CD14-positive monocyte (primary cell): ENCODE data around the gene TMPRSS15. TPM values are rescaled to one million over a fixed set of nuclear protein-coding genes. Genes with fewer than 3 reads are reported as not detected.

Experiments used
- DNase-seq, 3 donors: peaks; one replicate each; pipeline ENCODE4 v3.0.0-alpha.2; 2011 to 2022
- H2AFZ ChIP-seq: 2 replicates; pipeline ENCODE4 v1.6.0; 2012; ENCODE audit warnings: mild to moderate bottlenecking, low read depth, low read length, inconsistent platforms; ENCODE audit not compliant: insufficient read depth, poor library complexity, severe bottlenecking
- H3K27ac ChIP-seq, 2 donors: 1 replicate in 1 of 2; 2 replicates in 1 of 2; pipeline ENCODE4 v1.5.1; 2012 to 2013; ENCODE audit warnings: low read length in 2 of 2, control low read depth in 1 of 2, inconsistent platforms in 1 of 2, low read depth in 1 of 2, mild to moderate bottlenecking in 1 of 2
- H3K27me3 ChIP-seq, 2 donors: one replicate each; pipeline versions ENCODE4 v1.6.0 to v1.6.1; 2011 to 2013; ENCODE audit warnings: low read length in 2 of 2; ENCODE audit not compliant: control insufficient read depth in 2 of 2, insufficient read depth in 2 of 2
- H3K36me3 ChIP-seq, 2 donors: replicated peaks in 1 of 2; 1 replicate in 1 of 2; 2 replicates in 1 of 2; pipeline versions ENCODE4 v1.5.1 to v1.6.1; 2012 to 2013; ENCODE audit warnings: low read length in 2 of 2, control low read depth in 1 of 2, inconsistent platforms in 1 of 2, mild to moderate bottlenecking in 1 of 2; ENCODE audit not compliant: insufficient read depth in 2 of 2, control insufficient read depth in 1 of 2
- H3K4me1 ChIP-seq, 2 donors: 1 replicate in 1 of 2; 2 replicates in 1 of 2; pipeline versions ENCODE4 v1.5.1 to v1.6.1; 2012 to 2013; ENCODE audit warnings: low read length in 2 of 2, control low read depth in 1 of 2, inconsistent platforms in 1 of 2, mild to moderate bottlenecking in 1 of 2, moderate library complexity in 1 of 2; ENCODE audit not compliant: insufficient read depth in 2 of 2, control insufficient read depth in 1 of 2
- H3K4me2 ChIP-seq: replicated peaks from 2 replicates; pipeline ENCODE3; 2012; ENCODE audit warnings: low read length, moderate library complexity, mild to moderate bottlenecking; ENCODE audit not compliant: poor library complexity, severe bottlenecking; ENCODE audit errors: extremely low read depth
- H3K4me3 ChIP-seq, 3 experiments: fragments of 200-600 bp in 1 of 3; sonication (generic) in 1 of 3; replicated peaks in 1 of 3; 1 replicate in 2 of 3; 2 replicates in 1 of 3; pipeline ENCODE4 v1.5.1; 2011 to 2013; ENCODE audit warnings: low read length in 3 of 3, mild to moderate bottlenecking in 3 of 3, control low read depth in 2 of 3, low read depth in 2 of 3, inconsistent platforms in 1 of 3, moderate library complexity in 1 of 3
- H3K79me2 ChIP-seq: 2 replicates; pipeline ENCODE4 v1.6.0; 2012; ENCODE audit warnings: mild to moderate bottlenecking, control low read depth, inconsistent platforms, low read length, moderate library complexity; ENCODE audit not compliant: insufficient read depth
- H3K9ac ChIP-seq: 2 replicates; pipeline ENCODE4 v1.6.0; 2017; ENCODE audit warnings: low read length, mild to moderate bottlenecking; ENCODE audit not compliant: insufficient read depth, poor library complexity, severe bottlenecking
- H3K9me3 ChIP-seq, 2 donors: replicated peaks in 1 of 2; 1 replicate in 1 of 2; 2 replicates in 1 of 2; pipeline versions ENCODE4 v1.5.1 to v1.6.1; 2012 to 2013; ENCODE audit warnings: low read length in 2 of 2, control low read depth in 1 of 2; ENCODE audit not compliant: control insufficient read depth in 1 of 2, insufficient read depth in 1 of 2
- H4K20me1 ChIP-seq: 2 replicates; pipeline ENCODE4 v1.6.0; 2012; ENCODE audit warnings: mild to moderate bottlenecking, low read length, control low read depth, moderate library complexity; ENCODE audit not compliant: insufficient read depth
- H3K27ac Mint-ChIP-seq, 7 donors: one replicate each; pipeline ENCODE4 v1.8.0; 2020; ENCODE audit warnings: mild to moderate bottlenecking in 7 of 7, mixed read lengths in 7 of 7, moderate library complexity in 6 of 7, inconsistent platforms in 2 of 7
- H3K27me3 Mint-ChIP-seq, 3 donors: one replicate each; pipeline ENCODE4 v1.8.0; 2021 to 2022; ENCODE audit warnings: low read depth in 3 of 3, mild to moderate bottlenecking in 3 of 3, mixed read lengths in 3 of 3, moderate library complexity in 3 of 3, inconsistent platforms in 1 of 3
- H3K36me3 Mint-ChIP-seq, 2 donors: one replicate each; pipeline ENCODE4 v1.8.0; 2020; ENCODE audit warnings: mixed read lengths in 2 of 2, inconsistent platforms in 1 of 2, mild to moderate bottlenecking in 1 of 2
- H3K4me1 Mint-ChIP-seq: one replicate; pipeline ENCODE4 v1.8.0; 2020; ENCODE audit warnings: mild to moderate bottlenecking, mixed read lengths
- H3K4me3 Mint-ChIP-seq, 2 donors: one replicate each; pipeline ENCODE4 v1.8.0; 2020; ENCODE audit warnings: mild to moderate bottlenecking in 2 of 2, mixed read lengths in 2 of 2, moderate library complexity in 1 of 2
- H3K9me3 Mint-ChIP-seq, 7 donors: one replicate each; pipeline ENCODE4 v1.8.0; 2020 to 2022; ENCODE audit warnings: mixed read lengths in 7 of 7, mild to moderate bottlenecking in 6 of 7, moderate library complexity in 6 of 7, inconsistent platforms in 2 of 7
- CTCF ChIP-seq: fragments of 200-600 bp; IDR thresholded peaks from one replicate; pipeline ENCODE4 v1.8.0; 2022; ENCODE audit warnings: antibody characterized with exemption, mild to moderate bottlenecking
- WGBS: methylation state at CpG from one replicate; pipeline ENCODE4 v1.1.5; 2013; ENCODE audit warnings: missing lambda C conversion rate; ENCODE audit not compliant: insufficient coverage; 5-methylcytosine and 5-hydroxymethylcytosine counted together
- intact Hi-C, 2 donors: fragments of 100-400 bp; cut with micrococcal nuclease; formaldehyde crosslinking; loops; one replicate each; pipeline versions ENCODE4 v1.15.0 to v1.15.1; 2023
- polyA plus RNA-seq, 3 donors: library from polyadenylated mRNA; depleted of rRNA in 1 of 3; unstranded in 2 of 3; stranded (reverse) in 1 of 3; fragments of 300-500 nt in 2 of 3; fragments of >200 nt in 1 of 3; fragmentation: Illumina TruSeq in 2 of 3; gene quantifications; 1 replicate in 2 of 3; 2 replicates in 1 of 3; pipeline ENCODE4 v1.2.3, GENCODE V29; 2012 to 2021

TMPRSS15 gene
- polyA plus RNA-seq, 3 donors = not detected

- no peak for TF ChIP-seq CTCF
- Histone ChIP-seq H3K27me3 (no peaks in the 10 kb centered on the region), H4K20me1 (no peaks in the 10 kb centered on the region), H3K4me2 (no peak overlapping the region), H3K79me2 (no peaks in the 10 kb centered on the region), H3K36me3 (no peaks in the 10 kb centered on the region), H3K27ac (no peak overlapping the region), H3K9ac (no peak overlapping the region), H3K4me3 (no peak overlapping the region), H3K4me1 (no peaks in the 10 kb centered on the region), H2AFZ (no peak overlapping the region), H3K9me3 (no peaks in the 10 kb centered on the region)
- peaks cover 0 to 3% (median 0%) of the 10 kb centered on the region in 7 donors for H3K9me3 Mint-ChIP-seq
- 100% methylated on average over 5 of the region's 7 CpGs for WGBS
- peaks cover 0 to 3% (median 1%) of the 10 kb centered on the region in 3 donors for H3K27me3 Mint-ChIP-seq
- no peaks in the 10 kb centered on the region for H3K36me3 Mint-ChIP-seq
- H3K4me1 Mint-ChIP-seq = no peaks in the 10 kb centered on the region
- H3K4me3 Mint-ChIP-seq = no peak overlapping the region
- DNase-seq = no peak
- no peak overlapping the region for H3K27ac Mint-ChIP-seq
- intact Hi-C loops = no loop called here
Measured at GRCh38 chr21:18269856-18270255, 133.7 kb downstream of the TMPRSS15 start.

DNA sequence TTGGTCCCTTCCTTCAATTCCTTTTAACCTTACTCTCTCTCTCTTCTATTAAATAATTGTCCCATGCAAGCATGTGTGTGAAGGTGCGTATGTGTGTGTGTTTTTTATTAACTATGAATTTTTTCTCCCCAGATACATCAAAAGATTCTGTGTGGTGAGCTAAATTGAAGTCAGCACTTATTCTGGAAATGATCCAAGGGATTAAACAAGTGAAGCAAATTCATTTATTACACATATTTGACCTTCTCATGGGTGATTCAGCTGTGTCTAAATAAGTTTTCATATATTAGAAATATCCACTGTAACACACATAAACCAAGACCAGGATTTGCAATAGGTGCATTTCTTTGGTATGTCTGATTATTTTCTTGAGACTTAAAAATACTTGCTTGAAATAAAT, 134.7 kb downstream of the TMPRSS15 start:
- Mint-ChIP-seq H3K27me3 (peaks cover 0 to 3% (median 1%) of the 10 kb centered on the region in 3 donors), H3K4me3 (no peak overlapping the region), H3K36me3 (no peaks in the 10 kb centered on the region), H3K4me1 (no peaks in the 10 kb centered on the region), H3K9me3 (peaks cover 0 to 3% (median 0%) of the 10 kb centered on the region in 7 donors), H3K27ac (no peak overlapping the region)
- Histone ChIP-seq H3K27me3 (no peaks in the 10 kb centered on the region), H3K4me2 (no peak overlapping the region), H3K79me2 (no peaks in the 10 kb centered on the region), H3K4me3 (no peak overlapping the region), H3K9ac (no peak overlapping the region), H3K36me3 (no peaks in the 10 kb centered on the region), H3K9me3 (no peaks in the 10 kb centered on the region), H3K4me1 (no peaks in the 10 kb centered on the region), H4K20me1 (no peaks in the 10 kb centered on the region), H3K27ac (no peak overlapping the region), H2AFZ (no peak overlapping the region)
- WGBS = no CpG with 5 or more reads among the region's 1 CpG
- intact Hi-C loops = no loop called here
- no peak for TF ChIP-seq CTCF
- DNase-seq = no peak
